Smooth muscle cell (in vitro differentiated cells): ENCODE measurements around the gene CEP85. TPM values are rescaled to one million over a fixed set of nuclear protein-coding genes. Genes with fewer than 3 reads are reported as not detected.

Experiments used
- DNase-seq: peaks from one replicate; lab custom pipeline; 2025; ENCODE audit not compliant: unreplicated experiment; lab: John Stamatoyannopoulos, UW
- H2AFZ ChIP-seq: fragments of 200-600 bp; sonication (generic); 2 replicates; pipeline ENCODE4 v1.6.0; 2016; ENCODE audit warnings: antibody characterized with exemption, low read depth, mild to moderate bottlenecking
- H3F3A ChIP-seq: fragments of 200-600 bp; sonication (generic); 2 replicates; pipeline ENCODE4 v1.6.0; 2017; ENCODE audit warnings: antibody characterized with exemption, low read depth
- H3K27ac ChIP-seq: fragments of 200-600 bp; sonication (generic); 2 replicates; pipeline ENCODE4 v1.5.1; 2016; ENCODE audit warnings: low read depth, mild to moderate bottlenecking
- H3K27me3 ChIP-seq: fragments of 200-600 bp; sonication (generic); 2 replicates; pipeline ENCODE4 v1.6.1; 2016; ENCODE audit warnings: low read depth, mild to moderate bottlenecking
- H3K36me3 ChIP-seq: fragments of 200-600 bp; sonication (generic); 2 replicates; pipeline ENCODE4 v1.5.1; 2016; ENCODE audit warnings: low read depth
- H3K4me1 ChIP-seq: fragments of 200-600 bp; sonication (generic); 2 replicates; pipeline ENCODE4 v1.5.1; 2016; ENCODE audit warnings: low read depth
- H3K4me2 ChIP-seq: fragments of 200-600 bp; sonication (generic); 2 replicates; pipeline ENCODE4 v1.6.0; 2016; ENCODE audit warnings: mild to moderate bottlenecking
- H3K4me3 ChIP-seq: fragments of 200-600 bp; sonication (generic); 2 replicates; pipeline ENCODE4 v1.5.1; 2016; ENCODE audit warnings: mild to moderate bottlenecking
- H3K79me2 ChIP-seq: fragments of 200-600 bp; sonication (generic); 2 replicates; pipeline ENCODE4 v1.6.0; 2016; ENCODE audit warnings: low read depth, mild to moderate bottlenecking
- H3K9ac ChIP-seq: fragments of 200-600 bp; sonication (generic); 2 replicates; pipeline ENCODE4 v1.6.0; 2016; ENCODE audit warnings: low read depth
- H3K9me3 ChIP-seq: fragments of 200-600 bp; sonication (generic); replicated peaks from 2 replicates; pipeline ENCODE4 v1.5.1; 2016; ENCODE audit warnings: low read depth
- H4K20me1 ChIP-seq: fragments of 200-600 bp; sonication (generic); 2 replicates; pipeline ENCODE4 v1.6.0; 2016; ENCODE audit warnings: low read depth
- CTCF ChIP-seq: fragments of 200-600 bp; sonication (generic); IDR thresholded peaks from 2 replicates; pipeline ENCODE4 v1.5.1; 2017; ENCODE audit warnings: borderline replicate concordance, mild to moderate bottlenecking, antibody characterized with exemption; ENCODE audit not compliant: insufficient read depth, poor library complexity, severe bottlenecking
- WGBS: methylation state at CpG from one replicate; pipeline ENCODE4 v1.1.7; 2016; ENCODE audit warnings: low lambda C conversion rate; 5-methylcytosine and 5-hydroxymethylcytosine counted together
- polyA plus RNA-seq: library from polyadenylated mRNA; unstranded; fragments of >200 nt; fragmentation: Nextera tagmentation; extraction: Ambion mirVana; gene quantifications from 2 replicates; pipeline ENCODE4 v1.2.1, GENCODE V29; 2016
- total RNA-seq: library from RNA; depleted of rRNA; stranded (reverse); fragments of >200 nt; gene quantifications from 2 replicates; pipeline ENCODE4 v1.2.3, GENCODE V29; 2014

CEP85 gene
- total RNA-seq = 6.0 and 7.9 TPM in 2 replicates
- polyA plus RNA-seq = 3.9 and 8.0 TPM in 2 replicates

GRCh38 chr1:26233903-26234643 lies at the start of gene CEP85:
Gene CEP85 (plus strand): TSS chr1:26234200. CDS start chr1:26239784, 5,584 bp downstream.
- H3K4me1 ChIP-seq = peaks cover 4% of the 10 kb centered on the region
- no peaks in the 10 kb centered on the region for H3K27me3 ChIP-seq
- H3K27ac ChIP-seq = peak within 1 kb of the TSS; percentile 78
- H4K20me1 ChIP-seq = no peaks in the 10 kb centered on the region
- no peaks in the 10 kb centered on the region for H3K36me3 ChIP-seq
- H3F3A ChIP-seq = no peaks in the 10 kb centered on the region
- TF ChIP-seq CTCF = peak; percentile 72
- H3K9ac ChIP-seq = peak within 1 kb of the TSS; percentile 78
- H3K4me2 ChIP-seq = peak within 1 kb of the TSS; percentile 87
- peak; percentile 95 for DNase-seq
- H2AFZ ChIP-seq = peak within 1 kb of the TSS; percentile 98
- H3K4me3 ChIP-seq = peak within 1 kb of the TSS; percentile 87
- 1% methylated on average over 73 of the region's 73 CpGs for WGBS
- no peaks in the 10 kb centered on the region for H3K9me3 ChIP-seq
- H3K79me2 ChIP-seq = peaks cover 31% of the 10 kb centered on the region

GRCh38 chr1:26184883-26185282 lies 49.1 kb upstream of the CEP85 start:
- DNase-seq = no peak
- no peaks in the 10 kb centered on the region for H3K36me3 ChIP-seq
- no peak for TF ChIP-seq CTCF
- H3K79me2 ChIP-seq = no peaks in the 10 kb centered on the region
- no peaks in the 10 kb centered on the region for H3K9me3 ChIP-seq
- WGBS = 97% methylated on average over 21 of the region's 21 CpGs
- H3K4me3 ChIP-seq = no peak overlapping the region
- H3K27me3 ChIP-seq = no peaks in the 10 kb centered on the region
- no peak overlapping the region for H3K27ac ChIP-seq
- no peaks in the 10 kb centered on the region for H4K20me1 ChIP-seq
- no peaks in the 10 kb centered on the region for H3K4me1 ChIP-seq
- H3K9ac ChIP-seq = no peak overlapping the region
- no peak overlapping the region for H2AFZ ChIP-seq
- no peaks in the 10 kb centered on the region for H3F3A ChIP-seq
- H3K4me2 ChIP-seq = no peak overlapping the region

- no peak for TF ChIP-seq CTCF
- no peak overlapping the region for H2AFZ ChIP-seq
- no peaks in the 10 kb centered on the region for H4K20me1 ChIP-seq
- H3K4me2 ChIP-seq = no peak overlapping the region
- H3K9me3 ChIP-seq = no peaks in the 10 kb centered on the region
- no peak for DNase-seq
- H3K4me1 ChIP-seq = no peaks in the 10 kb centered on the region
- WGBS = 100% methylated on average over 6 of the region's 6 CpGs
- H3K9ac ChIP-seq = no peak overlapping the region
- no peaks in the 10 kb centered on the region for H3K36me3 ChIP-seq
- no peak overlapping the region for H3K4me3 ChIP-seq
- no peaks in the 10 kb centered on the region for H3K27me3 ChIP-seq
- H3K79me2 ChIP-seq = no peaks in the 10 kb centered on the region
- no peaks in the 10 kb centered on the region for H3F3A ChIP-seq
- H3K27ac ChIP-seq = no peak overlapping the region
Observed at GRCh38 chr1:26187882-26188281, 46.1 kb upstream of the CEP85 start.

GRCh38 chr1:26188477-26188876 lies 45.5 kb upstream of the CEP85 start:
- Histone ChIP-seq H3K27ac (no peak overlapping the region), H3K9me3 (no peaks in the 10 kb centered on the region), H3K9ac (no peak overlapping the region), H2AFZ (no peak overlapping the region), H3F3A (no peaks in the 10 kb centered on the region), H3K36me3 (no peaks in the 10 kb centered on the region), H3K4me3 (no peak overlapping the region), H3K4me2 (no peak overlapping the region), H3K4me1 (no peaks in the 10 kb centered on the region), H4K20me1 (no peaks in the 10 kb centered on the region), H3K79me2 (no peaks in the 10 kb centered on the region), H3K27me3 (no peaks in the 10 kb centered on the region)
- 97% methylated on average over 8 of the region's 8 CpGs for WGBS
- DNase-seq = no peak
- TF ChIP-seq CTCF = no peak
